PC-9 (cell line): Measurements from ENCODE around the gene LRRC71. TPM values are rescaled to one million over a fixed set of nuclear protein-coding genes. Genes with fewer than 3 reads are reported as not detected.

ENCODE experiments used
- BruUV-seq: library from RNA; stranded (reverse); fragments of 400-500 nt; replicated peaks from 2 replicates; lab custom pipeline; 2021; lab: Mats Ljungman, UMichigan
- CTCF ChIA-PET: fragments of 300-600 bp; sonication (Branson Sonifier 250); formaldehyde crosslinking; loops from one replicate; lab custom pipeline; 2022; ENCODE audit warnings: antibody characterized with exemption; lab: Charles Lee
- POLR2A ChIA-PET: fragments of 300-600 bp; sonication (Branson Sonifier 250); formaldehyde crosslinking; loops from one replicate; lab custom pipeline; 2022; ENCODE audit warnings: antibody characterized with exemption; ENCODE audit not compliant: unreplicated experiment; lab: Charles Lee
- DNase-seq, 2 experiments: peaks; one replicate each; pipeline versions ENCODE4 v3.0.0 to v3.0.0-alpha.2; 2015 to 2022; ENCODE audit warnings: mixed read lengths in 1 of 2
- H2AFZ ChIP-seq: fragments of 200-600 bp; sonication (generic); 2 replicates; pipeline ENCODE4 v1.8.1; 2017; ENCODE audit warnings: antibody characterized with exemption
- H3F3A ChIP-seq: fragments of 200-600 bp; sonication (generic); 2 replicates; pipeline ENCODE4 v1.8.1; 2017; ENCODE audit warnings: antibody characterized with exemption, mild to moderate bottlenecking, low read depth; ENCODE audit not compliant: insufficient read depth
- H3K27ac ChIP-seq: fragments of 200-600 bp; sonication (generic); 2 replicates; pipeline ENCODE4 v1.6.1; 2016; ENCODE audit warnings: mixed run types
- H3K27me3 ChIP-seq: fragments of 200-600 bp; sonication (generic); 2 replicates; pipeline ENCODE4 v1.6.1; 2016; ENCODE audit warnings: low read depth, mixed run types; ENCODE audit not compliant: insufficient read depth
- H3K36me3 ChIP-seq: fragments of 200-600 bp; sonication (generic); 2 replicates; pipeline ENCODE4 v1.6.1; 2016; ENCODE audit warnings: low read depth, mixed run types
- H3K4me1 ChIP-seq: fragments of 200-600 bp; sonication (generic); replicated peaks from 2 replicates; pipeline ENCODE4 v1.6.1; 2016; ENCODE audit warnings: mixed run types; ENCODE audit not compliant: insufficient read depth
- H3K4me2 ChIP-seq: fragments of 200-600 bp; sonication (generic); 2 replicates; pipeline ENCODE4 v1.6.1; 2017; ENCODE audit warnings: mixed run types
- H3K4me3 ChIP-seq: fragments of 200-600 bp; sonication (generic); 2 replicates; pipeline ENCODE4 v1.6.1; 2016; ENCODE audit warnings: mixed run types
- H3K79me2 ChIP-seq: fragments of 200-600 bp; sonication (generic); 2 replicates; pipeline ENCODE4 v1.6.1; 2017; ENCODE audit warnings: low read depth, mixed run types
- H3K9me2 ChIP-seq: fragments of 200-600 bp; sonication (generic); 2 replicates; pipeline ENCODE4 v1.8.1; 2017; ENCODE audit warnings: mild to moderate bottlenecking; ENCODE audit not compliant: insufficient read depth
- H3K9me3 ChIP-seq: fragments of 200-600 bp; sonication (generic); 2 replicates; pipeline ENCODE4 v1.8.1; 2016; ENCODE audit warnings: low read depth; ENCODE audit not compliant: insufficient read depth
- H4K20me1 ChIP-seq: fragments of 200-600 bp; sonication (generic); 2 replicates; pipeline ENCODE4 v1.8.1; 2017; ENCODE audit not compliant: insufficient read depth
- EZH2 ChIP-seq: fragments of 200-600 bp; sonication (generic); IDR thresholded peaks from 2 replicates; pipeline ENCODE4 v1.8.0; 2017; ENCODE audit warnings: antibody characterized with exemption, low read depth
- intact Hi-C: fragments of 100-400 bp; cut with micrococcal nuclease; formaldehyde crosslinking; loops from one replicate; pipeline ENCODE4 v1.10.0; 2022; ENCODE audit not compliant: unreplicated experiment
- total RNA-seq: library from RNA; stranded (reverse); gene quantifications from 2 replicates; pipeline ENCODE4 v1.2.3, GENCODE V29; 2021
- TF ChIP-seq, protein P1 (sequence below): fragments of 200-600 bp; sonication (generic); conservative IDR thresholded peaks from 2 replicates; pipeline ENCODE4 v1.6.1; 2017; ENCODE audit warnings: mixed run types, antibody characterized with exemption, mild to moderate bottlenecking, moderate library complexity

LRRC71 gene
- total RNA-seq, 1 experiment from 2014 or later = not detected

DNA sequence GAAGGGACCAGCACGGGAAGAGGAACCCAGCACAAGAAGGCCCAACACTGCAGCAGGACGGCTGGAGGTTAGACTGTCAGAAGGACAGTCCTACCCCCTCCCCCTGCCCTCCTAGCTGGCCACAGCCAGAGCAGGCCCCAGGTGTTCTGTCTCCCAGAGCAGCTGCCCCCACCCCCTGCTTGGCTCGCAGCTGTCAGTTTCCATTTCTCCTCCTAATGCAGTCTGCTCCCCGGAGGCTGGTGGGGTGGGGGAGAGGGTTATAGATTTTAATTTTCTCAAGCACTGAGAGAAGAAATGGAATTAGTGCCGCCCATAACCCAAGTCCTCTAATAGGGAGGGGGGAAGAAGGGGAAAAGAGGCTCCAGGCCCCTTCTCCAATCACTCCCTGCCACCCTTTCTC is 40.0 kb upstream of the LRRC71 start:
- Histone ChIP-seq H3K4me2 (no peak overlapping the region), H3K36me3 (no peaks in the 10 kb centered on the region), H3K4me3 (no peak overlapping the region), H2AFZ (no peak overlapping the region), H3K27ac (no peak overlapping the region), H3K9me2 (no peaks in the 10 kb centered on the region), H3K27me3 (peaks cover 57% of the 10 kb centered on the region), H3K9me3 (no peaks in the 10 kb centered on the region), H3F3A (no peaks in the 10 kb centered on the region), H3K79me2 (no peaks in the 10 kb centered on the region), H3K4me1 (no peaks in the 10 kb centered on the region), H4K20me1 (no peaks in the 10 kb centered on the region)
- ChIA-PET POLR2A (no interaction called here), CTCF (no interaction called here)
- TF ChIP-seq EZH2 = no peak
- TF ChIP-seq, protein P1, sequence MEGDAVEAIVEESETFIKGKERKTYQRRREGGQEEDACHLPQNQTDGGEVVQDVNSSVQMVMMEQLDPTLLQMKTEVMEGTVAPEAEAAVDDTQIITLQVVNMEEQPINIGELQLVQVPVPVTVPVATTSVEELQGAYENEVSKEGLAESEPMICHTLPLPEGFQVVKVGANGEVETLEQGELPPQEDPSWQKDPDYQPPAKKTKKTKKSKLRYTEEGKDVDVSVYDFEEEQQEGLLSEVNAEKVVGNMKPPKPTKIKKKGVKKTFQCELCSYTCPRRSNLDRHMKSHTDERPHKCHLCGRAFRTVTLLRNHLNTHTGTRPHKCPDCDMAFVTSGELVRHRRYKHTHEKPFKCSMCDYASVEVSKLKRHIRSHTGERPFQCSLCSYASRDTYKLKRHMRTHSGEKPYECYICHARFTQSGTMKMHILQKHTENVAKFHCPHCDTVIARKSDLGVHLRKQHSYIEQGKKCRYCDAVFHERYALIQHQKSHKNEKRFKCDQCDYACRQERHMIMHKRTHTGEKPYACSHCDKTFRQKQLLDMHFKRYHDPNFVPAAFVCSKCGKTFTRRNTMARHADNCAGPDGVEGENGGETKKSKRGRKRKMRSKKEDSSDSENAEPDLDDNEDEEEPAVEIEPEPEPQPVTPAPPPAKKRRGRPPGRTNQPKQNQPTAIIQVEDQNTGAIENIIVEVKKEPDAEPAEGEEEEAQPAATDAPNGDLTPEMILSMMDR = no peak
- DNase-seq = no peak
- BruUV-seq = no TSS peak
- intact Hi-C loops = no loop called here

DNA sequence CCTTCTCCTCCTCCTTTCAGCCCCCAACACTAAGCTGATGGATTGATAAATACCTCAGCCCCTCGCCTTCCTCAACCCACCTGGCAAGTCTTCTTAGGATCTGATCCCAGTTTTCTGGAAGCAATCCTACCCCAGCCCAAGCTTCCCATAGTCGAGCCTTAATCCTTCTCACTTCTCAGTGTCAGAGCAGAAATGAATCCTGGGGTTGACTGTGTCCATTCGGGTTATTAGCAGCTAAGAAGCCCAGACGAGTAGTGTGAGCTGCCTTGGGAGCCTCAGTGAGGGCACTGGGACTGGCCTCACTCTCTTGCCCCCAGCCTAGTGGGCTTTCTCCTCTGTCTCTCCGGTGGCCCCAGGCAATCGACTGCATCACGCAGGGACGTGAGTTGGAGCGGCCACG is 39.3 kb upstream of the LRRC71 start:
- Histone ChIP-seq H3K9me2 (no peaks in the 10 kb centered on the region), H3F3A (no peaks in the 10 kb centered on the region), H3K4me2 (no peak overlapping the region), H3K27me3 (peaks cover 62% of the 10 kb centered on the region), H3K27ac (no peak overlapping the region), H3K79me2 (no peaks in the 10 kb centered on the region), H3K9me3 (no peaks in the 10 kb centered on the region), H3K4me1 (no peaks in the 10 kb centered on the region), H4K20me1 (no peaks in the 10 kb centered on the region), H3K4me3 (no peak overlapping the region), H2AFZ (no peak overlapping the region), H3K36me3 (no peaks in the 10 kb centered on the region)
- intact Hi-C loops = no loop called here
- ChIA-PET CTCF (no interaction called here), POLR2A (interaction anchor here (0.6 kb wide), 1 partner anchor 245 kb away, joined by 8 read pairs; no protein-coding TSS in a partner anchor)
- TF ChIP-seq, protein P1 = no peak
- no peak for TF ChIP-seq EZH2
- no TSS peak for BruUV-seq
- DNase-seq = no peak

- no peak for TF ChIP-seq EZH2
- TF ChIP-seq, protein P1 = no peak
- ChIA-PET CTCF (no interaction called here), POLR2A (no interaction called here)
- H3F3A ChIP-seq = no peaks in the 10 kb centered on the region
- peaks cover 62% of the 10 kb centered on the region for H3K27me3 ChIP-seq
- no peak for DNase-seq
- intact Hi-C loops = no loop called here
- no peaks in the 10 kb centered on the region for H4K20me1 ChIP-seq
- BruUV-seq = no TSS peak
- no peaks in the 10 kb centered on the region for H3K36me3 ChIP-seq
- no peaks in the 10 kb centered on the region for H3K4me1 ChIP-seq
- H3K4me3 ChIP-seq = no peak overlapping the region
- H3K9me2 ChIP-seq = no peaks in the 10 kb centered on the region
- no peak overlapping the region for H2AFZ ChIP-seq
- H3K79me2 ChIP-seq = no peaks in the 10 kb centered on the region
- H3K27ac ChIP-seq = no peak overlapping the region
- no peak overlapping the region for H3K4me2 ChIP-seq
- H3K9me3 ChIP-seq = no peaks in the 10 kb centered on the region
These were observed 38.8 kb upstream of the LRRC71 start for GRCh38 chr1:156881663-156882062.
